Stomach (tissue), 4 donors: ENCODE results near the gene PLIN5.

Source experiments
- CTCF ChIP-seq, 7 experiments: fragments of 450-650 bp in 4 of 7; fragments of 200-600 bp in 3 of 7; sonication (generic) in 3 of 7; IDR thresholded peaks; one replicate each; pipeline ENCODE4 v1.5.1; 2016 to 2019; ENCODE audit warnings: antibody characterized with exemption in 7 of 7, control low read depth in 2 of 7, mild to moderate bottlenecking in 1 of 7
- POLR2A ChIP-seq, 4 donors: fragments of 450-650 bp; IDR thresholded peaks; one replicate each; pipeline ENCODE4 v1.6.1; 2016; ENCODE audit warnings: antibody characterized with exemption in 4 of 4, control low read depth in 2 of 4, mild to moderate bottlenecking in 1 of 4, moderate library complexity in 1 of 4
- POLR2AphosphoS5 ChIP-seq, 3 donors: sonication (generic); formaldehyde crosslinking; IDR thresholded peaks; one replicate each; pipeline ENCODE4 v1.6.1; 2016; ENCODE audit warnings: antibody characterized with exemption in 3 of 3

GRCh38 chr19:4556597-4557127 lies 21.6 kb upstream of the PLIN5 start:
- TF ChIP-seq CTCF (IDR thresholded peaks at IDR 0.05) (no peak), POLR2A (IDR thresholded peaks at IDR 0.05) (no peak), POLR2AphosphoS5 (IDR thresholded peaks at IDR 0.05) (no peak)
